AG04449 (cell line): ENCODE data around the gene DMP1.

Experiments used
- CTCF ChIA-PET: fragments of 350-600 bp; formaldehyde crosslinking; extraction: SDS; loops from one replicate; lab custom pipeline; 2021; ENCODE audit warnings: antibody characterized with exemption; lab: Yijun Ruan, JAX
- POLR2A ChIA-PET: fragments of 400-600, 350-600 bp; formaldehyde crosslinking; extraction: SDS; loops from one replicate; lab custom pipeline; 2020; ENCODE audit warnings: antibody characterized with exemption, inconsistent platforms; lab: Yijun Ruan, JAX
- DNase-seq: peaks from one replicate; pipeline ENCODE4 v3.0.0-alpha.2; 2010; ENCODE audit warnings: low read depth, low spot score
- H3K4me3 ChIP-seq: 2 replicates; pipeline ENCODE4 v1.5.1; 2011; ENCODE audit warnings: low read depth, mild to moderate bottlenecking, control low read depth, low read length
- TF ChIP-seq, protein P1 (sequence below): IDR thresholded peaks from one replicate; pipeline ENCODE4 v1.5.1; 2011; ENCODE audit warnings: mild to moderate bottlenecking, moderate library complexity, low read length, control low read depth, inconsistent platforms; ENCODE audit not compliant: insufficient read depth; ENCODE audit errors: missing control alignments

The DMP1 gene

GRCh38 chr4:87644286-87644685 is 5.8 kb upstream of the DMP1 start:
- ChIA-PET POLR2A (no interaction called here), CTCF (no interaction called here)
- no peak for DNase-seq
- TF ChIP-seq, protein P1, sequence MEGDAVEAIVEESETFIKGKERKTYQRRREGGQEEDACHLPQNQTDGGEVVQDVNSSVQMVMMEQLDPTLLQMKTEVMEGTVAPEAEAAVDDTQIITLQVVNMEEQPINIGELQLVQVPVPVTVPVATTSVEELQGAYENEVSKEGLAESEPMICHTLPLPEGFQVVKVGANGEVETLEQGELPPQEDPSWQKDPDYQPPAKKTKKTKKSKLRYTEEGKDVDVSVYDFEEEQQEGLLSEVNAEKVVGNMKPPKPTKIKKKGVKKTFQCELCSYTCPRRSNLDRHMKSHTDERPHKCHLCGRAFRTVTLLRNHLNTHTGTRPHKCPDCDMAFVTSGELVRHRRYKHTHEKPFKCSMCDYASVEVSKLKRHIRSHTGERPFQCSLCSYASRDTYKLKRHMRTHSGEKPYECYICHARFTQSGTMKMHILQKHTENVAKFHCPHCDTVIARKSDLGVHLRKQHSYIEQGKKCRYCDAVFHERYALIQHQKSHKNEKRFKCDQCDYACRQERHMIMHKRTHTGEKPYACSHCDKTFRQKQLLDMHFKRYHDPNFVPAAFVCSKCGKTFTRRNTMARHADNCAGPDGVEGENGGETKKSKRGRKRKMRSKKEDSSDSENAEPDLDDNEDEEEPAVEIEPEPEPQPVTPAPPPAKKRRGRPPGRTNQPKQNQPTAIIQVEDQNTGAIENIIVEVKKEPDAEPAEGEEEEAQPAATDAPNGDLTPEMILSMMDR: no peak
- H3K4me3 ChIP-seq: no peak overlapping the region

DNA sequence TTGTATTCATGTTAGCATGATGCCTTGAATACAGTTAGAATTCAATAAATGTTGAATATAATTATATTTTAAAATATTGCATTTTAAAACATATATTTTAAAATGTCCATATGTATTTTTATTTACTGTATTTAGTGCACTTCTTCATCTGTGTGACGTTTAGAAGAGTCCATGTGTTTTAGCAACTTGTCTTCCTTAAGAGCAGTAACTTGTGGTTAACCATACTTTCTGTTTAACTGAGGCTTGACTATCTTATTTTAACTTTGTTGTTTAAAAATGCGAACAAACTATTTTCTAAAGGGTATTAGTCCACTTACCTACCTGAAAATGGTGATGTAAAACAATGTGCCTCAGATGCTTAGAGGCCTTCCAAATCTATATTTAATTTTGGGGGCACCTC is 858 bp downstream of the DMP1 start:
- TF ChIP-seq, protein P1: no peak
- no peak for DNase-seq
- CTCF ChIA-PET: interaction anchor here (1.2 kb wide), 1 partner anchor 10 kb away, joined by 3 read pairs; no protein-coding TSS in a partner anchor
- no peak overlapping the region for H3K4me3 ChIP-seq
- POLR2A ChIA-PET: interaction anchor here (0.5 kb wide), 1 partner anchor 194 kb away, joined by 3 read pairs; no protein-coding TSS in a partner anchor

- DNase-seq: no peak
- no peak overlapping the region for H3K4me3 ChIP-seq
- TF ChIP-seq, protein P1: no peak
- POLR2A ChIA-PET: no interaction called here
- CTCF ChIA-PET: no interaction called here
These were observed 1.9 kb downstream of the DMP1 start for GRCh38 chr4:87651941-87652340.

DNA sequence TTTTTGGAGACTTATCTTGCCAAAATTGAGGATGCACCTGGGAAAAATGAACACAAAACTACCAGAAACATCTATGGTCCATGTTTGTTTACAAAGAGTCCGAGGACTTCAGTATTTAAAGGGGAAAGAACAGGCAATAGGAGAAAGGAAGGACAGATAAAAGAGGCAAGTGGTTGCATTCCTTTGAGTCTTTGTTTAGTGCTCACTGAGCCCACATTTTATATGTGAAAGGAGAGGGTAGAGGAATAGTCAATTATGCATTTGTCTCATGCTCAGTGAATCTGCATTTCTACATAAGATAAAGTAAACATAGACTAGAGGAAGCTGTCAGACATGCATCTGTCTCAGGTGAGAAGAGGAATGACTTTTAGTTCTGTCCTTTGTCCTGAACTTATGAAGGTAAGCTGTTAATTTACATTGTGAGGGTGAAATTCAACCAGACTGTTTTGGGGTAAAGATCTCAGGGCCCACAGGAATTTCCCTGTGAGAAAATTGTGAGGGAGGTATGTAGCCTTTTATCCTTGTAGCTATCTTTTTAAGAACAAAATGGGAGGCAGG is 4.5 kb downstream of the DMP1 start:
- no peak overlapping the region for H3K4me3 ChIP-seq
- no peak for DNase-seq
- POLR2A ChIA-PET: no interaction called here
- TF ChIP-seq, protein P1: no peak
- CTCF ChIA-PET: no interaction called here

DNA sequence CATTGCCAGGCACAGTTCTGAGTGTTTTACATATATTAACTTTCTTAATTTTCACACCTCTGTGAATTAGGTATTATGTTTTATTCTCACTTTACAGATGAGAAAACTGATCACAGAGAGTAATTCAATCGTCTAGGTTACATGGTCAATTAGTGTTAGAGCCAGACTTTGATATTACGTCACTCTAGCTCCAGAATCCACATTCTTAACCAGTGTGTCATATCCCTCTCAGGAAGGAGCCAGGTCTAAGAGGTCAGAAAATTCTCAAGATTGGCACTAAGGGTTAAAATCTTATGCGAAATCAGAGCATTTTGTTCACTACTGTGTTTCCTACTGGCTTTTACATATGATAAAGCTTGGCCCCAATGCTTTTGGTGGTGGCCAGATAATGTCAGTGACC is 7.4 kb downstream of the DMP1 start:
- TF ChIP-seq, protein P1: no peak
- no peak for DNase-seq
- no peak overlapping the region for H3K4me3 ChIP-seq
- ChIA-PET CTCF (no interaction called here), POLR2A (no interaction called here)

GRCh38 chr4:87659247-87659931 is 9.3 kb downstream of the DMP1 start:
- DNase-seq: no peak
- H3K4me3 ChIP-seq: no peak overlapping the region
- ChIA-PET POLR2A (no interaction called here), CTCF (interaction anchor here (0.8 to 1.6 kb wide), 2 partner anchors 179 to 190 kb away, joined by 3 to 6 read pairs; no protein-coding TSS in a partner anchor)
- TF ChIP-seq, protein P1: no peak
